H1 (cell line): ENCODE results near the gene HRH2. TPM values are rescaled to one million over a fixed set of nuclear protein-coding genes. Genes with fewer than 3 reads are reported as not detected.

Experiments
- CTCF ChIA-PET: fragments of 300-600 bp; sonication (Branson Sonifier 250); formaldehyde crosslinking; loops from one replicate; lab custom pipeline; 2021; ENCODE audit not compliant: partially characterized antibody; lab: Charles Lee
- POLR2A ChIA-PET: fragments of 300-600 bp; sonication (Branson Sonifier 250); formaldehyde crosslinking; loops from one replicate; lab custom pipeline; 2021; ENCODE audit warnings: inconsistent platforms; ENCODE audit not compliant: partially characterized antibody; lab: Charles Lee
- DNase-seq, 2 experiments: peaks; one replicate each; pipeline versions ENCODE4 v3.0.0 to v3.0.0-alpha.2; 2010 to 2022; ENCODE audit warnings: low spot score in 2 of 2, low read depth in 1 of 2, mixed read lengths in 1 of 2
- FAIRE-seq: peaks from 2 replicates; lab custom pipeline; 2011; peaks lifted over from hg19 to GRCh38; lab: Jason Lieb, UNC
- H2AFZ ChIP-seq: 2 replicates; pipeline ENCODE4 v1.8.1; 2012; ENCODE audit warnings: low read length, inconsistent platforms
- H2AK5ac ChIP-seq: 2 replicates; pipeline ENCODE4 v1.6.1; 2013; ENCODE audit warnings: low read depth, low read length
- H2BK120ac ChIP-seq: replicated peaks from 2 replicates; pipeline ENCODE3; 2013; ENCODE audit warnings: low read depth, low read length, inconsistent platforms
- H2BK12ac ChIP-seq: 2 replicates; pipeline ENCODE4 v1.6.1; 2013; ENCODE audit warnings: low read depth, low read length
- H2BK15ac ChIP-seq: 2 replicates; pipeline ENCODE4 v1.6.1; 2013; ENCODE audit warnings: low read length
- H2BK20ac ChIP-seq: 2 replicates; pipeline ENCODE4 v1.6.1; 2013; ENCODE audit warnings: low read length
- H2BK5ac ChIP-seq: 2 replicates; pipeline ENCODE4 v1.6.1; 2013; ENCODE audit warnings: low read depth, low read length
- H3K14ac ChIP-seq: 2 replicates; pipeline ENCODE4 v1.6.1; 2013; ENCODE audit warnings: inconsistent platforms; ENCODE audit not compliant: insufficient read length
- H3K18ac ChIP-seq: 2 replicates; pipeline ENCODE4 v1.6.1; 2013; ENCODE audit warnings: low read length; ENCODE audit errors: extremely low read depth
- H3K23ac ChIP-seq: 2 replicates; pipeline ENCODE4 v1.6.1; 2013; ENCODE audit warnings: inconsistent platforms; ENCODE audit not compliant: insufficient read length
- H3K23me2 ChIP-seq: 2 replicates; pipeline ENCODE4 v1.6.1; 2013; ENCODE audit warnings: low read depth, low read length
- H3K27ac ChIP-seq: 2 replicates; pipeline ENCODE4 v1.6.1; 2011; ENCODE audit warnings: low read depth, low read length, inconsistent platforms
- H3K27me3 ChIP-seq, 4 experiments: replicated peaks in 1 of 4; 1 replicate in 1 of 4; 2 replicates in 3 of 4; pipeline versions ENCODE4 v1.6.1 to v1.8.1; 2011 to 2013; ENCODE audit warnings: low read length in 3 of 4, mild to moderate bottlenecking in 3 of 4, inconsistent platforms in 2 of 4, mixed read lengths in 2 of 4, moderate library complexity in 1 of 4; ENCODE audit not compliant: control insufficient read depth in 3 of 4, insufficient read depth in 3 of 4; ENCODE audit errors: extremely low read depth in 1 of 4
- H3K36me3 ChIP-seq, 4 experiments: 2 replicates each; pipeline versions ENCODE4 v1.6.1 to v1.8.1; 2011 to 2013; ENCODE audit warnings: mild to moderate bottlenecking in 4 of 4, low read length in 3 of 4, moderate library complexity in 2 of 4, control low read depth in 1 of 4, inconsistent platforms in 1 of 4; ENCODE audit not compliant: insufficient read depth in 4 of 4, control insufficient read depth in 2 of 4
- H3K4ac ChIP-seq: replicated peaks from 2 replicates; pipeline ENCODE3; 2013; ENCODE audit warnings: low read length, low read depth, mixed read lengths, inconsistent platforms; ENCODE audit not compliant: insufficient read length
- H3K4me1 ChIP-seq, 4 experiments: replicated peaks in 1 of 4; 1 replicate in 1 of 4; 2 replicates in 3 of 4; pipeline versions ENCODE4 v1.6.1 to v1.8.1; 2011 to 2013; ENCODE audit warnings: low read length in 3 of 4, inconsistent platforms in 2 of 4, mixed read lengths in 1 of 4; ENCODE audit not compliant: insufficient read depth in 4 of 4, control insufficient read depth in 3 of 4
- H3K4me2 ChIP-seq, 2 experiments: 2 replicates each; pipeline versions ENCODE4 v1.6.1 to v1.8.1; 2011 to 2013; ENCODE audit warnings: low read depth in 2 of 2, low read length in 2 of 2, control low read depth in 1 of 2, inconsistent platforms in 1 of 2, mild to moderate bottlenecking in 1 of 2; ENCODE audit not compliant: insufficient read depth in 1 of 2
- H3K4me3 ChIP-seq, 4 experiments: fragments of 200-600, 300-600 bp in 1 of 4; sonication (generic), shearing (Covaris generic), sonication (Bioruptor Twin) in 1 of 4; 2 replicates each; pipeline versions ENCODE4 v1.5.1 to v1.8.1; 2011 to 2016; ENCODE audit warnings: low read length in 4 of 4, low read depth in 3 of 4, control low read depth in 2 of 4, inconsistent platforms in 2 of 4, mild to moderate bottlenecking in 2 of 4, mixed read lengths in 1 of 4, moderate library complexity in 1 of 4; ENCODE audit not compliant: insufficient read depth in 2 of 4; ENCODE audit errors: extremely low read depth in 1 of 4
- H3K56ac ChIP-seq: replicated peaks from 2 replicates; pipeline ENCODE3; 2013; ENCODE audit warnings: low read depth, mild to moderate bottlenecking, mixed read lengths, low read length, inconsistent platforms; ENCODE audit not compliant: insufficient read length
- H3K79me1 ChIP-seq: 2 replicates; pipeline ENCODE4 v1.6.1; 2013; ENCODE audit warnings: low read depth, low read length, control low read depth
- H3K79me2 ChIP-seq, 2 experiments: 2 replicates each; pipeline versions ENCODE4 v1.6.1 to v1.8.1; 2012 to 2013; ENCODE audit warnings: low read length in 2 of 2, mild to moderate bottlenecking in 2 of 2, inconsistent platforms in 1 of 2; ENCODE audit not compliant: insufficient read depth in 2 of 2, control insufficient read depth in 1 of 2
- H3K9ac ChIP-seq, 4 experiments: replicated peaks in 1 of 4; 1 replicate in 1 of 4; 2 replicates in 3 of 4; pipeline versions ENCODE4 v1.6.1 to v1.8.1; 2011 to 2013; ENCODE audit warnings: low read depth in 3 of 4, low read length in 3 of 4, control low read depth in 2 of 4, mild to moderate bottlenecking in 2 of 4, moderate library complexity in 2 of 4, inconsistent platforms in 1 of 4; ENCODE audit errors: extremely low read depth in 1 of 4
- H3K9me3 ChIP-seq, 2 experiments: 2 replicates each; pipeline versions ENCODE4 v1.6.1 to v1.8.1; 2012 to 2013; ENCODE audit warnings: mild to moderate bottlenecking in 2 of 2, moderate library complexity in 2 of 2, control low read depth in 1 of 2, inconsistent platforms in 1 of 2, low read depth in 1 of 2, low read length in 1 of 2, mixed read lengths in 1 of 2; ENCODE audit not compliant: insufficient read depth in 2 of 2
- H4K20me1 ChIP-seq, 2 experiments: replicated peaks in 1 of 2; 2 replicates each; pipeline versions ENCODE3 to v1.8.1; 2011 to 2013; ENCODE audit warnings: inconsistent platforms in 2 of 2, low read length in 2 of 2, mild to moderate bottlenecking in 1 of 2; ENCODE audit not compliant: insufficient read depth in 2 of 2, control insufficient read depth in 1 of 2
- H4K5ac ChIP-seq: 2 replicates; pipeline ENCODE4 v1.6.1; 2013; ENCODE audit warnings: low read length, low read depth, mixed read lengths, inconsistent platforms; ENCODE audit not compliant: insufficient read length
- H4K8ac ChIP-seq: 2 replicates; pipeline ENCODE4 v1.8.0; 2013; ENCODE audit warnings: mild to moderate bottlenecking, moderate library complexity, low read length, inconsistent platforms; ENCODE audit not compliant: insufficient read depth; ENCODE audit errors: extremely low read depth
- H4K91ac ChIP-seq: replicated peaks from 2 replicates; pipeline ENCODE3; 2013; ENCODE audit warnings: low read length, mixed read lengths, inconsistent platforms; ENCODE audit not compliant: insufficient read length
- CHD2 ChIP-seq: IDR thresholded peaks from 2 replicates; pipeline ENCODE4 v1.6.1; 2012; ENCODE audit warnings: low read length, improper control_type of control experiment
- TBP ChIP-seq: IDR thresholded peaks from 2 replicates; pipeline ENCODE4 v1.6.1; 2011; ENCODE audit warnings: low read depth, low read length, improper control_type of control experiment
- TEAD4 ChIP-seq: IDR thresholded peaks from 2 replicates; pipeline ENCODE4 v1.6.1; 2012; ENCODE audit warnings: low read depth, low read length, inconsistent platforms, mixed read lengths
- WGBS, 2 experiments: shearing (Covaris generic) in 1 of 2; methylation state at CpG; one replicate each; pipeline versions ENCODE4 v1.1.6 to v1.1.7; 2013 to 2015; ENCODE audit warnings: low lambda C conversion rate in 2 of 2, mixed read lengths in 2 of 2, inconsistent platforms in 1 of 2, low coverage in 1 of 2, missing lambda C conversion rate in 1 of 2; ENCODE audit not compliant: insufficient replicate concordance in 2 of 2, insufficient coverage in 1 of 2, insufficient read length in 1 of 2; ENCODE audit errors: extremely low coverage in 1 of 2, missing lambda C conversion rate in 1 of 2; 5-methylcytosine and 5-hydroxymethylcytosine counted together
- polyA plus RNA-seq, 7 experiments: library from polyadenylated mRNA; depleted of rRNA in 3 of 7; stranded (reverse) in 5 of 7; unstranded in 2 of 7; fragments of >200 nt in 5 of 7; fragments of 200-250 nt in 2 of 7; gene quantifications; 1 replicate in 5 of 7; 2 replicates in 1 of 7; 4 replicates in 1 of 7; pipeline versions ENCODE4 v1.2.1 to v1.2.3, GENCODE V29; 2011 to 2013; ENCODE audit warnings: missing spikeins in 2 of 7, mixed read lengths in 2 of 7
- total RNA-seq: library from RNA; stranded (reverse); fragmentation: NEBNext Ultra II Directional; extraction: Animal tissue kit (Norgen Biotek cat#: 25700); gene quantifications from 2 replicates; pipeline ENCODE4 v1.2.1, GENCODE V29; 2021

Gene HRH2
- total and polyA plus RNA-seq, 2 of the 8 experiments (the other 6 are each of a cell fraction or from before 2014, with no cell fraction given) = 7.8 to 8.1 TPM

DNA sequence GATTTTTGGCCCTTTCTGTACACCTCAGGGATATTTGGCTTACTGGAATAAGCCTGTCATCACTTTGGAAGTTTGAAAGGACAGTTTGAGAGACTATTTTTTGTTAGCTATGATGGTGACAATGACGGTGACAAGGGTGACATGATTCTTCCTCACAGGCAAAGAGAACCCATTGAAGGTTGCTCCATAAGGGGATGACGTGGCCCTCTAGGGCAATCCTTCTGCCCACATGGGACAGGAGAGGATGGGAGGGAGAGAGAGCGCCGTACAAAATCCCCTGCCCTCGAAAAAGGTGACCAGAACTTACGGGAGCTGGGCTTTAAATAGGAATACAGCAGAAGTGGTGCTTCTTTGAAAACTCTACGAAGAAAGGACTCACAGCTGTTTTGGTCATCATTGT, 22.6 kb downstream of the HRH2 start:
- Histone ChIP-seq H4K5ac (no peak overlapping the region), H3K79me1 (no peaks in the 10 kb centered on the region; the same call in 1 of the 2 replicates), H2BK15ac (no peak overlapping the region), H3K9ac (no peak overlapping the region), H3K14ac (no peak overlapping the region), H2BK5ac (no peak overlapping the region), H3K36me3 (peaks cover 0 to 8% (median 3%) of the 10 kb centered on the region in 4 experiments; a peak in 2 of 8 replicates), H3K23me2 (no peaks in the 10 kb centered on the region), H3K56ac (no peak overlapping the region), H2AFZ (no peak overlapping the region), H3K4me1 (no peaks in the 10 kb centered on the region), H3K9me3 (no peaks in the 10 kb centered on the region), H3K4me2 (no peak overlapping the region), H4K20me1 (peaks cover 0 to 6% of the 10 kb centered on the region in 2 experiments), H2BK120ac (no peak overlapping the region), H3K18ac (no peak overlapping the region), H2BK12ac (no peak overlapping the region), H3K4me3 (no peak overlapping the region), H3K27me3 (no peaks in the 10 kb centered on the region), H3K4ac (no peak overlapping the region), H2AK5ac (no peak overlapping the region), H3K79me2 (no peaks in the 10 kb centered on the region), H3K23ac (no peak overlapping the region), H4K91ac (no peak overlapping the region), H2BK20ac (no peak overlapping the region), H4K8ac (no peak overlapping the region), H3K27ac (no peak overlapping the region)
- DNase-seq (no peak), FAIRE-seq (no peak)
- POLR2A ChIA-PET = interaction anchor here (0.8 kb wide), 1 partner anchor 146 kb away, joined by 3 read pairs; no protein-coding TSS in a partner anchor
- WGBS, 2 experiments = 89% methylated on average over 7 of the region's 7 CpGs; no CpG with 5 or more reads in 1 of the 2 experiments
- CTCF ChIA-PET = interaction anchor here (0.9 to 2.6 kb wide), 4 partner anchors 9 to 146 kb away, joined by 3 to 9 read pairs (median 3); no protein-coding TSS in a partner anchor
- TF ChIP-seq TBP (no peak), TEAD4 (no peak), CHD2 (no peak)
